ENCODE data around the gene EYA2. TPM values are rescaled to one million over a fixed set of nuclear protein-coding genes. Genes with fewer than 3 reads are reported as not detected.

Gene EYA2
- total RNA-seq, 4 donors from 2014 or later, result 0.60 to 4.0 (median 0.99) TPM

- in situ Hi-C loops (cut with MboI; ENCODE audit: low sequenced_read_pairs in 4 of 4), result no loop called here
- ATAC-seq, result no peak
- intact Hi-C loops (cut with DNase I; ENCODE audit: low total_unique reads), result no loop called here
Measured at GRCh38 chr20:46963196-46963529, 68.5 kb downstream of the EYA2 start.

GRCh38 chr20:46963758-46964617 is 69.3 kb downstream of the EYA2 start:
- peaks cover 0 to 3% (median 0%) of the 10 kb centered on the region in 3 donors for H3K27me3 ChIP-seq
- TF ChIP-seq CTCF (IDR thresholded peaks at IDR 0.05 in 4 of 5, conservative IDR thresholded peaks at IDR 0.05 in 1 of 5), result no peak
- no peak for TF ChIP-seq POLR2A (IDR thresholded peaks at IDR 0.05)
- in situ Hi-C loops (cut with MboI; ENCODE audit: low sequenced_read_pairs in 4 of 4), result no loop called here
- no peaks in the 10 kb centered on the region for H3K36me3 ChIP-seq
- no peaks in the 10 kb centered on the region for H3K9me3 ChIP-seq
- ATAC-seq (no peak), DNase-seq (peak in 1 of 2 donors; percentile 21)
- intact Hi-C loops (cut with DNase I; ENCODE audit: low total_unique reads), result no loop called here
- no peak overlapping the region for H3K4me3 ChIP-seq
- no peak overlapping the region for H3K27ac ChIP-seq
- no peaks in the 10 kb centered on the region for H3K4me1 ChIP-seq

More at GRCh38 chr20:46963196-46963529, 68.5 kb downstream of the EYA2 start:
- Histone ChIP-seq H3K27me3 (peaks cover 0 to 3% (median 0%) of the 10 kb centered on the region in 3 donors), H3K4me1 (no peaks in the 10 kb centered on the region), H3K36me3 (no peaks in the 10 kb centered on the region), H3K9me3 (no peaks in the 10 kb centered on the region), H3K4me3 (no peak overlapping the region), H3K27ac (no peak overlapping the region)
- TF ChIP-seq POLR2A (IDR thresholded peaks at IDR 0.05), result no peak
- no peak for TF ChIP-seq CTCF (IDR thresholded peaks at IDR 0.05 in 4 of 5, conservative IDR thresholded peaks at IDR 0.05 in 1 of 5)
- no peak for DNase-seq

- no peaks in the 10 kb centered on the region for H3K4me1 ChIP-seq
- H3K27ac ChIP-seq, result no peak overlapping the region
- H3K9me3 ChIP-seq, result no peaks in the 10 kb centered on the region
- TF ChIP-seq POLR2A (IDR thresholded peaks at IDR 0.05) (no peak), CTCF (IDR thresholded peaks at IDR 0.05 in 4 of 5, conservative IDR thresholded peaks at IDR 0.05 in 1 of 5) (no peak)
- in situ Hi-C loops (cut with MboI; ENCODE audit: low sequenced_read_pairs in 4 of 4) (no loop called here), intact Hi-C loops (cut with DNase I; ENCODE audit: low total_unique reads) (no loop called here)
- DNase-seq, result no peak
- H3K27me3 ChIP-seq, result peaks cover 0 to 3% (median 0%) of the 10 kb centered on the region in 3 donors
- no peaks in the 10 kb centered on the region for H3K36me3 ChIP-seq
- ATAC-seq, result no peak
- no peak overlapping the region for H3K4me3 ChIP-seq
Measured at GRCh38 chr20:46964618-46965455, 70.2 kb downstream of the EYA2 start.

GRCh38 chr20:46965477-46965876 is 70.8 kb downstream of the EYA2 start:
- H3K4me1 ChIP-seq, result no peaks in the 10 kb centered on the region
- no peak for TF ChIP-seq CTCF (IDR thresholded peaks at IDR 0.05 in 4 of 5, conservative IDR thresholded peaks at IDR 0.05 in 1 of 5)
- TF ChIP-seq POLR2A (IDR thresholded peaks at IDR 0.05), result no peak
- H3K36me3 ChIP-seq, result no peaks in the 10 kb centered on the region
- no peaks in the 10 kb centered on the region for H3K9me3 ChIP-seq
- H3K27me3 ChIP-seq, result no peaks in the 10 kb centered on the region
- ATAC-seq (no peak), DNase-seq (no peak)
- H3K4me3 ChIP-seq, result no peak overlapping the region
- H3K27ac ChIP-seq, result no peak overlapping the region
- in situ Hi-C loops (cut with MboI; ENCODE audit: low sequenced_read_pairs in 4 of 4) (no loop called here), intact Hi-C loops (cut with DNase I; ENCODE audit: low total_unique reads) (no loop called here)
